Endothelial cell of umbilical vein (primary cell): ENCODE data around the gene GPALPP1.

Source experiments
- EZH2 ChIP-seq: IDR thresholded peaks from 2 replicates; pipeline ENCODE4 v1.6.1; 2012; ENCODE audit warnings: borderline replicate concordance, low read depth, mild to moderate bottlenecking, moderate library complexity, low read length, inconsistent platforms; ENCODE audit not compliant: severe bottlenecking
- FOS ChIP-seq: IDR thresholded peaks from 2 replicates; pipeline ENCODE4 v1.6.1; 2011; ENCODE audit warnings: mild to moderate bottlenecking, low read length, moderate library complexity, borderline replicate concordance; ENCODE audit not compliant: insufficient read depth
- MAX ChIP-seq: IDR thresholded peaks from 2 replicates; pipeline ENCODE4 v1.6.1; 2011; ENCODE audit not compliant: insufficient read depth, insufficient read length
- MYC ChIP-seq: IDR thresholded peaks from one replicate; pipeline ENCODE4 v1.6.1; 2011; ENCODE audit warnings: mild to moderate bottlenecking, low read depth, low read length
- POLR2A ChIP-seq: IDR thresholded peaks from 2 replicates; pipeline ENCODE4 v1.6.1; 2012; ENCODE audit warnings: low read depth, mild to moderate bottlenecking, control low read depth, low read length
- POLR2AphosphoS5 ChIP-seq: IDR thresholded peaks from 2 replicates; pipeline ENCODE4 v1.6.1; 2012; ENCODE audit warnings: low read depth, mild to moderate bottlenecking, control low read depth, low read length, moderate library complexity; ENCODE audit not compliant: insufficient read depth
- TF ChIP-seq, protein P1 (sequence below), 2 donors: IDR thresholded peaks; 1 replicate in 1 of 2; 2 replicates in 1 of 2; pipeline ENCODE4 v1.5.1; 2011; ENCODE audit warnings: low read length in 2 of 2, mild to moderate bottlenecking in 2 of 2, moderate library complexity in 2 of 2, control low read depth in 1 of 2, inconsistent platforms in 1 of 2, low read depth in 1 of 2; ENCODE audit not compliant: insufficient read depth in 1 of 2; ENCODE audit errors: extremely low read depth in 1 of 2

DNA sequence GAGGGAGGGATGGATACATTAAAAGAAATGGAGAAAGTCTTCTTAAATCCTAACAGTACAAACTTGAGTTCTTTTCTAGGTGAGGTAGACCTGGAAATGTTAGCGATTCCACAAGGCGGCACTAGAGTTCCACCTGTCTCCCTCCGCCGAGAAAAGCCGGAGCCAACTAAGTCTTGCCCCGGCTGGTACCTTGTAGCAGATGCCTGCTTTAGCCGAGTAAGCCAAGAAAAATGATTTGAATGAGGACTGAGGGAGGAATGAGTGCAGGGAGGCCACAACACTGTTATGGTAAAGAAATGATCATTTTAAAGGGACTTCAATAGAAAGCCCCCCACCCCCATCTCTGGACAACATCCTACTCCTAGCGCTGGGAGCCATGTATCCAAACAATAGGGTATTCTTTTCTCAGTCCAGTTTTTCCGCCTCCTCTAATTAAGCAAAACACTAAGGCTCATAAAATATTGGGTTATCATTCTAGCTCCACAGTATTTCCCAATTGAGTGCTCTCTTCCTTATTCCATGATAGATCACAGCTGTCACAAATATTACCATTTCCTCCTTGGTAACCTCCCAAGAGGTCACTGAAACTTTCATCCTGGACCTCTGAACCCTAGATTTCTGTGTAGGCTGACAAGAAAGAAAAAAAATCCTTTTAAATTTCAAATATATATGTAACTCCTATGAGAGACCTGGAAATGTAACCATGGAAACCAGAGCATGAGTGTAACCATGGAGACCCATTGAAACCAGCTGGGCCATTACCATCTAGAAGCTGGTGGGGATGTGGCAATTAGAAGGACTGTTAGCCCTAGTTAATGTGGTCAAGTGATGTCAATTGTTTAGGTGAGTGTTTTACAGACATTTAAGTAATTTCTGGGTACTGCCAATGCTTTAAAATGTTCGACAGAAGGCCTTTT, 58.3 kb downstream of the GPALPP1 start:
- TF ChIP-seq FOS (no peak), MYC (no peak), POLR2AphosphoS5 (no peak), POLR2A (no peak), EZH2 (no peak), MAX (no peak)
- TF ChIP-seq, protein P1, sequence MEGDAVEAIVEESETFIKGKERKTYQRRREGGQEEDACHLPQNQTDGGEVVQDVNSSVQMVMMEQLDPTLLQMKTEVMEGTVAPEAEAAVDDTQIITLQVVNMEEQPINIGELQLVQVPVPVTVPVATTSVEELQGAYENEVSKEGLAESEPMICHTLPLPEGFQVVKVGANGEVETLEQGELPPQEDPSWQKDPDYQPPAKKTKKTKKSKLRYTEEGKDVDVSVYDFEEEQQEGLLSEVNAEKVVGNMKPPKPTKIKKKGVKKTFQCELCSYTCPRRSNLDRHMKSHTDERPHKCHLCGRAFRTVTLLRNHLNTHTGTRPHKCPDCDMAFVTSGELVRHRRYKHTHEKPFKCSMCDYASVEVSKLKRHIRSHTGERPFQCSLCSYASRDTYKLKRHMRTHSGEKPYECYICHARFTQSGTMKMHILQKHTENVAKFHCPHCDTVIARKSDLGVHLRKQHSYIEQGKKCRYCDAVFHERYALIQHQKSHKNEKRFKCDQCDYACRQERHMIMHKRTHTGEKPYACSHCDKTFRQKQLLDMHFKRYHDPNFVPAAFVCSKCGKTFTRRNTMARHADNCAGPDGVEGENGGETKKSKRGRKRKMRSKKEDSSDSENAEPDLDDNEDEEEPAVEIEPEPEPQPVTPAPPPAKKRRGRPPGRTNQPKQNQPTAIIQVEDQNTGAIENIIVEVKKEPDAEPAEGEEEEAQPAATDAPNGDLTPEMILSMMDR (IDR thresholded peaks at IDR 0.05; ENCODE audit: extremely low read depth in 1 of 2, insufficient read depth in 1 of 2, low read depth in 1 of 2, low read length in 2 of 2) = peak; percentile 82 to 84
